ENCODE data around the gene SLC22A13.

SLC22A13 gene

DNA sequence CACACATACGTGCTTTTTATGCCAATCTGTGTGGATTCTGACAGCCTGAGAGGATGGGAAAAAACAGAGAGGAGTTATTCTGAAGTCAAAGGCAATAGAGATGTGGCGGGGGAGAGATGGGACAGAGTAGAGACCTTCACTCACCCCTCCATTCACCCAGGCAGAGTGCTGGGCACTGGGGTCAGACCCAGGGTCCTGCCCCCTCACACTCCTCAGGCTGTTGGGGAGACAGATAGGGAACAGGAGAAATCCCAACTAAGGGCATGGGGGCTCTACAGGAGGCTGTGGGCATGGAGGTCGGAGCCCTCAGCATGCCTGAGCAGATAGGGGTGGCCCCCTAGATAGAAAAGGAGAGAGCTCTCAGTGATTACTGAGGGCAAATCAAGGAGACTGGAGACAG is 46.7 kb downstream of the SLC22A13 start:
- no peak overlapping the region for H3K4me3 ChIP-seq (ENCODE audit: low read depth in 1 of 2, low read length in 2 of 2)
- DNase-seq, result no peak
- no peak overlapping the region for H3K4me2 ChIP-seq (ENCODE audit: insufficient read depth, low read length)
- no peak overlapping the region for H2AFZ ChIP-seq (ENCODE audit: low read depth, low read length)
- no peaks in the 10 kb centered on the region for H3K79me2 ChIP-seq (ENCODE audit: insufficient read depth, low read length)
- H4K20me1 ChIP-seq (ENCODE audit: insufficient read depth, low read length), result no peaks in the 10 kb centered on the region
- no peak for TF ChIP-seq EZH2 (IDR thresholded peaks at IDR 0.05; ENCODE audit: borderline replicate concordance, low read depth, low read length, severe bottlenecking)
- TF ChIP-seq, protein P1, sequence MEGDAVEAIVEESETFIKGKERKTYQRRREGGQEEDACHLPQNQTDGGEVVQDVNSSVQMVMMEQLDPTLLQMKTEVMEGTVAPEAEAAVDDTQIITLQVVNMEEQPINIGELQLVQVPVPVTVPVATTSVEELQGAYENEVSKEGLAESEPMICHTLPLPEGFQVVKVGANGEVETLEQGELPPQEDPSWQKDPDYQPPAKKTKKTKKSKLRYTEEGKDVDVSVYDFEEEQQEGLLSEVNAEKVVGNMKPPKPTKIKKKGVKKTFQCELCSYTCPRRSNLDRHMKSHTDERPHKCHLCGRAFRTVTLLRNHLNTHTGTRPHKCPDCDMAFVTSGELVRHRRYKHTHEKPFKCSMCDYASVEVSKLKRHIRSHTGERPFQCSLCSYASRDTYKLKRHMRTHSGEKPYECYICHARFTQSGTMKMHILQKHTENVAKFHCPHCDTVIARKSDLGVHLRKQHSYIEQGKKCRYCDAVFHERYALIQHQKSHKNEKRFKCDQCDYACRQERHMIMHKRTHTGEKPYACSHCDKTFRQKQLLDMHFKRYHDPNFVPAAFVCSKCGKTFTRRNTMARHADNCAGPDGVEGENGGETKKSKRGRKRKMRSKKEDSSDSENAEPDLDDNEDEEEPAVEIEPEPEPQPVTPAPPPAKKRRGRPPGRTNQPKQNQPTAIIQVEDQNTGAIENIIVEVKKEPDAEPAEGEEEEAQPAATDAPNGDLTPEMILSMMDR (IDR thresholded peaks at IDR 0.05; ENCODE audit: borderline replicate concordance, extremely low read depth, low read length, poor library complexity, severe bottlenecking), result no peak
- ATAC-seq (ENCODE audit: insufficient read depth, low read depth), result no peak
- H3K36me3 ChIP-seq (ENCODE audit: insufficient read depth, low read length), result no peaks in the 10 kb centered on the region
- no peak overlapping the region for H3K27ac ChIP-seq (ENCODE audit: low read length)
- H3K9ac ChIP-seq (ENCODE audit: low read depth, low read length), result no peak overlapping the region
- H3K27me3 ChIP-seq (ENCODE audit: insufficient read depth, low read length, poor library complexity), result peaks cover 11% of the 10 kb centered on the region
- no peaks in the 10 kb centered on the region for H3K9me3 ChIP-seq (ENCODE audit: insufficient read depth, low read length, severe bottlenecking)
- no peaks in the 10 kb centered on the region for H3K4me1 ChIP-seq (ENCODE audit: insufficient read depth, low read length)

DNA sequence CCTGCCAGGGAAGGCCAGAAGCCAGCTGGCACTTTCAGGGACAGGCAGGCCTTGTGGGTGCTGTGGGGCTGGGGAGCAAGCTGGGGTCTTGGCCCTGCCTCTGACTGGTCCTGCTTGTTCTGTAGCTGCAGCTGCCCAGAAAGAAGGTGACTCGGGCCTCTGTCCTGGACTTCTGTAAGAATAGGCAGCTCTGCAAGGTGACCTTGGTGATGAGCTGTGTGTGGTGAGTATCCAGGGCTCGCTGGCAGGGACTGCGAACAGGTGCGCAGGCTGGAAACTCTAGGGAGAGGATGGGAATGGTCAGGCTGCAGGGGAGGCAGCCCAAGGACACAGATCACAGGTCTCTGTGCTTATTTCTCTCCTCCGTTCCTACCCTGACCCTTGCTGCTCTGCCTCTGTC is 47.7 kb downstream of the SLC22A13 start:
- peaks cover 9% of the 10 kb centered on the region for H3K27me3 ChIP-seq (ENCODE audit: insufficient read depth, low read length, poor library complexity)
- H3K4me1 ChIP-seq (ENCODE audit: insufficient read depth, low read length), result no peaks in the 10 kb centered on the region
- DNase-seq (no peak), ATAC-seq (ENCODE audit: insufficient read depth, low read depth) (no peak)
- no peak overlapping the region for H3K4me2 ChIP-seq (ENCODE audit: insufficient read depth, low read length)
- H2AFZ ChIP-seq (ENCODE audit: low read depth, low read length), result no peak overlapping the region
- no peak overlapping the region for H3K4me3 ChIP-seq (ENCODE audit: low read depth in 1 of 2, low read length in 2 of 2)
- no peaks in the 10 kb centered on the region for H3K79me2 ChIP-seq (ENCODE audit: insufficient read depth, low read length)
- H3K36me3 ChIP-seq (ENCODE audit: insufficient read depth, low read length), result no peaks in the 10 kb centered on the region
- H4K20me1 ChIP-seq (ENCODE audit: insufficient read depth, low read length), result no peaks in the 10 kb centered on the region
- TF ChIP-seq EZH2 (IDR thresholded peaks at IDR 0.05; ENCODE audit: borderline replicate concordance, low read depth, low read length, severe bottlenecking), result no peak
- TF ChIP-seq, protein P1 (IDR thresholded peaks at IDR 0.05; ENCODE audit: borderline replicate concordance, extremely low read depth, low read length, poor library complexity, severe bottlenecking), result no peak
- H3K27ac ChIP-seq (ENCODE audit: low read length), result no peak overlapping the region
- H3K9me3 ChIP-seq (ENCODE audit: insufficient read depth, low read length, severe bottlenecking), result no peaks in the 10 kb centered on the region
- no peak overlapping the region for H3K9ac ChIP-seq (ENCODE audit: low read depth, low read length)

DNA sequence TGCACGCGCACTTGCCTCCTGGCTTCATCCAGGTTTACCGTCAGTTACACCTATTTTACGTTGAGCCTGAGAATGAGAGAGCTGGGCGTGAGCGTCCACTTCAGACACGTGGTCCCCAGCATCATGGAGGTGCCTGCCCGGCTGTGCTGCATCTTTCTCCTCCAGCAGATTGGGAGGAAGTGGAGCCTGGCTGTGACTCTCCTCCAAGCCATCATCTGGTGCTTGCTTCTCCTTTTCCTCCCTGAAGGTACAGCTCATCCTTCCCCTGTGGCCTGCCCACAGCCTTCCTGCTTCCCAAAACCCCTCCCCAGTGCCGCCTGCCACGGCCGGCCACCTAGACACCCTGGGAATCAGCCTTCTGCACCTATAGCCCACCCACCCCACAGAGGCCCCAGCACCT is 48.1 kb downstream of the SLC22A13 start:
- H3K4me2 ChIP-seq (ENCODE audit: insufficient read depth, low read length), result no peak overlapping the region
- H3K36me3 ChIP-seq (ENCODE audit: insufficient read depth, low read length), result no peaks in the 10 kb centered on the region
- no peak overlapping the region for H2AFZ ChIP-seq (ENCODE audit: low read depth, low read length)
- no peak overlapping the region for H3K4me3 ChIP-seq (ENCODE audit: low read depth in 1 of 2, low read length in 2 of 2)
- no peak for DNase-seq
- H4K20me1 ChIP-seq (ENCODE audit: insufficient read depth, low read length), result no peaks in the 10 kb centered on the region
- no peak overlapping the region for H3K9ac ChIP-seq (ENCODE audit: low read depth, low read length)
- peaks cover 6% of the 10 kb centered on the region for H3K27me3 ChIP-seq (ENCODE audit: insufficient read depth, low read length, poor library complexity)
- ATAC-seq (ENCODE audit: insufficient read depth, low read depth), result no peak
- no peaks in the 10 kb centered on the region for H3K79me2 ChIP-seq (ENCODE audit: insufficient read depth, low read length)
- no peaks in the 10 kb centered on the region for H3K9me3 ChIP-seq (ENCODE audit: insufficient read depth, low read length, severe bottlenecking)
- no peak overlapping the region for H3K27ac ChIP-seq (ENCODE audit: low read length)
- TF ChIP-seq, protein P1 (IDR thresholded peaks at IDR 0.05; ENCODE audit: borderline replicate concordance, extremely low read depth, low read length, poor library complexity, severe bottlenecking), result no peak
- no peak for TF ChIP-seq EZH2 (IDR thresholded peaks at IDR 0.05; ENCODE audit: borderline replicate concordance, low read depth, low read length, severe bottlenecking)
- H3K4me1 ChIP-seq (ENCODE audit: insufficient read depth, low read length), result no peaks in the 10 kb centered on the region

Measured in DND-41 (cell line).